Hair follicular keratinocyte (primary cell): Measurements from ENCODE around the gene RAP1GDS1. TPM values are rescaled to one million over a fixed set of nuclear protein-coding genes. Genes with fewer than 3 reads are reported as not detected.

Experiments
- total RNA-seq: library from RNA; depleted of rRNA; stranded (reverse); fragments of >200 nt; gene quantifications from 2 replicates; pipeline ENCODE4 v1.2.3, GENCODE V29; 2015

Gene RAP1GDS1
- total RNA-seq = 64.2 and 89.6 TPM in 2 replicates

GRCh38 chr4:98260579-98261404 lies at the start of gene RAP1GDS1:
Gene RAP1GDS1 (plus strand): TSS chr4:98261384. CDS start chr4:98261566, 182 bp downstream.

Other genes with a start within 250 kb of the RAP1GDS1 start
- not detected in 2 replicates for gene STPG2, start 117.9 kb upstream of the RAP1GDS1 start, total RNA-seq